ENCODE results near the gene PIK3IP1. TPM values are rescaled to one million over a fixed set of nuclear protein-coding genes. Genes with fewer than 3 reads are reported as not detected.

The PIK3IP1 gene
- total and polyA plus RNA-seq, 2 experiments from 2014 or later = 22.2 to 22.4 TPM

DNA sequence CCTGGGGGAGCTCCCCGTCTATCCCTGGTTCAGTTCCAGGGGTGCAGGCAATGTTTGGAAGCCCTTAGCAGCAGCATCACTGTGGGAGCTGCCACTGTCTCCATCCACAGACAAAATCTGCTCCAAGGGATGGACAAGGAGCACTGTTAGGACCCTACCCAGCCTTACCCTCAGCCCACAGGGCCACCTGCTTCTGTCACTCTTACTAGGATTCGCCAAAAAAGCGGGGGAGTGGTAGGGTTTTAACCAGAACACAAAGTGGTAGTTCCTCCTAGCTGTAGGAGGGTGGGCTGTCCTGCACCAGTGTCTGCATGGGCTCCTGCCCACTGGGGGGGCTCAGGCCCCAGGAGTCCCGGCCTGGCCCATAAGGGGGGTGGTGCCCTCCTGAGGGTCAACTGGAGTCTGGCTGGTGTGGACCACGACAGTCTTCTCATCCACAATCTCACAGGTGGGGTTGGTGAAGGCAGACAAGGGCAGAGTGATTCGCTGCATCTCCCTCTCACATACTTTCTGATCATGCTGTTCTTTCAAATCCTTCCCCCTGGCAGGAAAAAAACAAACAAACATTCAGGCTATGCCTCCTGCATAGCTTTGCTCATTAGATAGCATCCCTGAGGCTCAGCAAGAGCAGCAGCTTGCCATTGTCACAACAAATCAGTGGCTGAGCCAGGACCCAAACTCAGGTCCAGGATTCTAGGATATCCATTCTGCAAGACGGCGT is 9.4 kb downstream of the PIK3IP1 start:
- Histone ChIP-seq H3K79me2 (no peaks in the 10 kb centered on the region), H3K27ac (no peak overlapping the region), H2AFZ (no peak overlapping the region), H3K4me2 (no peak overlapping the region), H3K36me3 (replicated peaks; ENCODE audit: insufficient read depth, low read depth) (no peaks in the 10 kb centered on the region), H3K9me2 (replicated peaks; ENCODE audit: insufficient read depth) (no peaks in the 10 kb centered on the region), H3K9me3 (ENCODE audit: low read depth) (no peaks in the 10 kb centered on the region), H3K4me3 (no peak overlapping the region), H3K27me3 (no peaks in the 10 kb centered on the region), H3K4me1 (ENCODE audit: insufficient read depth) (peaks cover 9% of the 10 kb centered on the region), H4K20me1 (ENCODE audit: insufficient read depth, poor library complexity, severe bottlenecking) (no peaks in the 10 kb centered on the region)
- WGBS (ENCODE audit: low lambda C conversion rate, missing lambda C conversion rate) = 86% methylated on average over 7 of the region's 8 CpGs
- no peak for DNase-seq (ENCODE audit: low spot score)
- TF ChIP-seq EZH2 (IDR thresholded peaks at IDR 0.05; ENCODE audit: borderline replicate concordance) (no peak), EZH2phosphoT487 (IDR thresholded peaks at IDR 0.05; ENCODE audit: low read depth, severe bottlenecking, unreplicated experiment) (no peak)
- TF ChIP-seq, protein P1, sequence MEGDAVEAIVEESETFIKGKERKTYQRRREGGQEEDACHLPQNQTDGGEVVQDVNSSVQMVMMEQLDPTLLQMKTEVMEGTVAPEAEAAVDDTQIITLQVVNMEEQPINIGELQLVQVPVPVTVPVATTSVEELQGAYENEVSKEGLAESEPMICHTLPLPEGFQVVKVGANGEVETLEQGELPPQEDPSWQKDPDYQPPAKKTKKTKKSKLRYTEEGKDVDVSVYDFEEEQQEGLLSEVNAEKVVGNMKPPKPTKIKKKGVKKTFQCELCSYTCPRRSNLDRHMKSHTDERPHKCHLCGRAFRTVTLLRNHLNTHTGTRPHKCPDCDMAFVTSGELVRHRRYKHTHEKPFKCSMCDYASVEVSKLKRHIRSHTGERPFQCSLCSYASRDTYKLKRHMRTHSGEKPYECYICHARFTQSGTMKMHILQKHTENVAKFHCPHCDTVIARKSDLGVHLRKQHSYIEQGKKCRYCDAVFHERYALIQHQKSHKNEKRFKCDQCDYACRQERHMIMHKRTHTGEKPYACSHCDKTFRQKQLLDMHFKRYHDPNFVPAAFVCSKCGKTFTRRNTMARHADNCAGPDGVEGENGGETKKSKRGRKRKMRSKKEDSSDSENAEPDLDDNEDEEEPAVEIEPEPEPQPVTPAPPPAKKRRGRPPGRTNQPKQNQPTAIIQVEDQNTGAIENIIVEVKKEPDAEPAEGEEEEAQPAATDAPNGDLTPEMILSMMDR (IDR thresholded peaks at IDR 0.05; ENCODE audit: poor library complexity) = no peak

DNA sequence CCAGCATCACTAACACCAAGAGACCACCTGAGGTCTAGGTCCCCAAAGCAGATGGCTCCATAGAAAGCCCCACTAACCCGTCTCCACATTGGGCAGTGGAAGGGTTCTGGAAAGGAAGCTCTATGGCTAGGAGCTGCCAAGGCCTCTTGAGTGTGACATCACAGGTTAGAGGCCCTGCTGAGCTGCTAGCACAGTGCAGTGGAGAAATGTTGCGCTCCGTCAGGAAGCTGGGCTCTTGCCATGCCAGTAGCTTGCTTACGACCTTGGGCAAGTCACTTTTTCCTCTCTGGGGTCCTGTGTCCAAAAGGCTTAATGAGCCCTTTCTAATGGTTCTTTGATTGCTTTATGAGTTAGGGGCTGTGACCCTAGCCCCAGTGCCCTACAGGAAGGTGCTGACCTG is 10.6 kb downstream of the PIK3IP1 start:
- DNase-seq (ENCODE audit: low spot score) = no peak
- Histone ChIP-seq H3K27ac (no peak overlapping the region), H3K36me3 (replicated peaks; ENCODE audit: insufficient read depth, low read depth) (no peaks in the 10 kb centered on the region), H3K4me3 (no peak overlapping the region), H3K4me2 (no peak overlapping the region), H3K9me3 (ENCODE audit: low read depth) (no peaks in the 10 kb centered on the region), H3K4me1 (ENCODE audit: insufficient read depth) (peaks cover 9% of the 10 kb centered on the region), H3K9me2 (replicated peaks; ENCODE audit: insufficient read depth) (no peaks in the 10 kb centered on the region), H3K79me2 (no peaks in the 10 kb centered on the region), H2AFZ (no peak overlapping the region), H4K20me1 (ENCODE audit: insufficient read depth, poor library complexity, severe bottlenecking) (no peaks in the 10 kb centered on the region), H3K27me3 (no peaks in the 10 kb centered on the region)
- no peak for TF ChIP-seq EZH2 (IDR thresholded peaks at IDR 0.05; ENCODE audit: borderline replicate concordance)
- TF ChIP-seq, protein P1 (IDR thresholded peaks at IDR 0.05; ENCODE audit: poor library complexity) = no peak
- no peak for TF ChIP-seq EZH2phosphoT487 (IDR thresholded peaks at IDR 0.05; ENCODE audit: low read depth, severe bottlenecking, unreplicated experiment)
- 71% methylated on average over 4 of the region's 4 CpGs for WGBS (ENCODE audit: low lambda C conversion rate, missing lambda C conversion rate)

DNA sequence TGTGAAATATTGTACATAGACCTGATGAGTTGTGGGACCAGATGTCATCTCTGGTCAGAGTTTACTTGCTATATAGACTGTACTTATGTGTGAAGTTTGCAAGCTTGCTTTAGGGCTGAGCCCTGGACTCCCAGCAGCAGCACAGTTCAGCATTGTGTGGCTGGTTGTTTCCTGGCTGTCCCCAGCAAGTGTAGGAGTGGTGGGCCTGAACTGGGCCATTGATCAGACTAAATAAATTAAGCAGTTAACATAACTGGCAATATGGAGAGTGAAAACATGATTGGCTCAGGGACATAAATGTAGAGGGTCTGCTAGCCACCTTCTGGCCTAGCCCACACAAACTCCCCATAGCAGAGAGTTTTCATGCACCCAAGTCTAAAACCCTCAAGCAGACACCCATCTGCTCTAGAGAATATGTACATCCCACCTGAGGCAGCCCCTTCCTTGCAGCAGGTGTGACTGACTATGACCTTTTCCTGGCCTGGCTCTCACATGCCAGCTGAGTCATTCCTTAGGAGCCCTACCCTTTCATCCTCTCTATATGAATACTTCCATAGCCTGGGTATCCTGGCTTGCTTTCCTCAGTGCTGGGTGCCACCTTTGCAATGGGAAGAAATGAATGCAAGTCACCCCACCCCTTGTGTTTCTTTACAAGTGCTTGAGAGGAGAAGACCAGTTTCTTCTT is 12.3 kb downstream of the PIK3IP1 start:
- TF ChIP-seq EZH2 (IDR thresholded peaks at IDR 0.05; ENCODE audit: borderline replicate concordance) (no peak), EZH2phosphoT487 (IDR thresholded peaks at IDR 0.05; ENCODE audit: low read depth, severe bottlenecking, unreplicated experiment) (no peak)
- TF ChIP-seq, protein P1 (IDR thresholded peaks at IDR 0.05; ENCODE audit: poor library complexity) = no peak
- no peaks in the 10 kb centered on the region for H4K20me1 ChIP-seq (ENCODE audit: insufficient read depth, poor library complexity, severe bottlenecking)
- no peaks in the 10 kb centered on the region for H3K9me3 ChIP-seq (ENCODE audit: low read depth)
- no peaks in the 10 kb centered on the region for H3K27me3 ChIP-seq
- H2AFZ ChIP-seq = no peak overlapping the region
- no peaks in the 10 kb centered on the region for H3K79me2 ChIP-seq
- no peak overlapping the region for H3K27ac ChIP-seq
- no peaks in the 10 kb centered on the region for H3K36me3 ChIP-seq (replicated peaks; ENCODE audit: insufficient read depth, low read depth)
- no peak for DNase-seq (ENCODE audit: low spot score)
- H3K4me3 ChIP-seq = no peak overlapping the region
- H3K4me2 ChIP-seq = no peak overlapping the region
- H3K9me2 ChIP-seq (replicated peaks; ENCODE audit: insufficient read depth) = no peaks in the 10 kb centered on the region
- peaks cover 9% of the 10 kb centered on the region for H3K4me1 ChIP-seq (ENCODE audit: insufficient read depth)

Data from hepatocyte (in vitro differentiated cells).